Measurements from ENCODE around the gene HSP90B1.

The HSP90B1 gene

GRCh38 chr12:103978384-103978982 is 48.3 kb downstream of the HSP90B1 start:
- no peak for DNase-seq

- DNase-seq = no peak
Observed at GRCh38 chr12:103986829-103987228, 56.6 kb downstream of the HSP90B1 start.

GRCh38 chr12:103994235-103994634 is 64.0 kb downstream of the HSP90B1 start:
- DNase-seq = no peak

GRCh38 chr12:103996595-103996994 is 66.4 kb downstream of the HSP90B1 start:
- DNase-seq = no peak

GRCh38 chr12:103997286-103997900 is 67.2 kb downstream of the HSP90B1 start:
- no peak for DNase-seq

Measured in hematopoietic multipotent progenitor cell treated with erythropoietin and hydrocortisone succinate and interleukin-3 and kit ligand, for 8 days (in vitro differentiated cells).